HG02884 (cell line): ENCODE measurements around the gene FOXP3.

Experiments used
- ATAC-seq: cut with Tn5 transposase; IDR thresholded peaks from one replicate; pipeline ENCODE4 v1.9.1; 2021; ENCODE audit warnings: mild to moderate bottlenecking, moderate library complexity; ENCODE audit not compliant: unreplicated experiment

The FOXP3 gene

DNA sequence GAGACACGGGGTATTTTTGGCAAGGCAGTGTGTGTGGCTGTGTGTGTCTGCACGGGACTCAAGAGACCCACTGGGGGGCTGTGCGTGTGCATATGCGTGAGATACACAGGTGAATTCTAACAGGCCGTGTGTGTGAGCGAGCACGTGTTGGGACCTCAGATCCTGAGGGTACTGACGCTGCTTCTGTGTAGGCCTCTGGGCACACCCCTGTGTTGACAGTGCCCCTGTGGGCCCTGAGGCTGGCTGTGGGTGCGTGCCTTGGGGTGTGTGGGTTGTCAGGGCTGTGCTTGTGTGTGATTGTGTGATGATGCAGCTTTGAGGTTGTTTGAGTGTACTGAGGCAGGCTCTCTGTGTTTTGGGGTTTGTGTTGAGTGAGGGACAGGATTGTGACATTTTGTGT is 13.9 kb downstream of the FOXP3 start:
- no peak for ATAC-seq

DNA sequence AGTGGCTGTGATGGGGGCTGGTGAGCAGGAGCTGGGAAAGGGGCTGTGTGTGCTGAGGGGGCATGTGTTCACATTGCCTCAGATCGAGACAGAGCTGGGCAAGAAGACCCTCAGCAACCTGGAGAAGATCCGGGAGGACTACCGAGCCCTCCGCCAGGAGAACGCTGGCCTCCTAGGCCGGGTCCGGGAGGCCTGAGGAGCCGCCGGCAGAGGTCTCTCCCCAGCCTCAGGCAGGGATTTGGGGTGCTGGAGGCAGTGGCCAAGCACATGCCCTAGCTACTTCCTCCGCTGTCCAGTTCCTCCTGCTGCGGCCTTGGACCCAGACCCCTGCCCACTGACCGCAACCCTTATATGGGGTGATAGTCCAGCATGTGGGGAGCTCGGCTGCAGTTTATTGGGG is 14.4 kb downstream of the FOXP3 start:
- no peak for ATAC-seq

DNA sequence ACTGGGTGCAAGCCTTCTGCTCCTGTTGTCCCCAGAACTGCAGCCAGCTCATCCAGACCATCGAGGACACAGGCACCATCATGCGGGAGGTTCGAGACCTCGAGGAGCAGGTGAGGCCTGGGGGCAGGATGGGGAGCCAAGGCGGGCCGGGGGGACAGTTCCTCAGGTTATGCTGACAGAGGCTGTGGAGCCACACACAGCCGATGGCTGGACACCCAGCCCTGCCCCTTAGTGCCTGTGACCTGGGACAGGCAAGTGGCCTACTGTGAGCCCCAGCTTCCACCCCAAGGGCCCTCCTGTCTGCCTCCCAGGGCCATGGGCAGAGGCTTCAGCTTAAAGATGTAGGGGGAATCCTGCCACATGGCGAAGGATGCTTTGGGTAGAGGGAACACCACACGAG is 14.9 kb downstream of the FOXP3 start:
- ATAC-seq = no peak

DNA sequence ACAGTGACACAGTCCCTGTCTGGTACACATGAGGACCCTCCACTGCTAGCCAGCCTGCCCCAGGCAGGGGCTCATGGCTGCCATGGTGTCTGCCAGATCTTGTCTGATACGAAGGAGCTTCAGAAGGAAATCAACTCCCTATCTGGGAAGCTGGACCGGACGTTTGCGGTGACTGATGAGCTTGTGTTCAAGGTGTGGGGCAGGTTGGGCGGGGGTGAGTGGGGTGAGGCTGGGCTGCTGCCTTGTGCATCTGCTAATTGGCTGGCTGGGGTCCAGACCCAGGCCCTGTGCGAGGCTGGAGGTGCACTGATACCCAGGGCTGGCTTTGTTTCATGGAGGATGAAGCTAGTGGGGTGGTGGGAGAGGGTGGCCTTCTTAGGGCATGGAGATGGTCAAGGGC is 15.4 kb downstream of the FOXP3 start:
- no peak for ATAC-seq

DNA sequence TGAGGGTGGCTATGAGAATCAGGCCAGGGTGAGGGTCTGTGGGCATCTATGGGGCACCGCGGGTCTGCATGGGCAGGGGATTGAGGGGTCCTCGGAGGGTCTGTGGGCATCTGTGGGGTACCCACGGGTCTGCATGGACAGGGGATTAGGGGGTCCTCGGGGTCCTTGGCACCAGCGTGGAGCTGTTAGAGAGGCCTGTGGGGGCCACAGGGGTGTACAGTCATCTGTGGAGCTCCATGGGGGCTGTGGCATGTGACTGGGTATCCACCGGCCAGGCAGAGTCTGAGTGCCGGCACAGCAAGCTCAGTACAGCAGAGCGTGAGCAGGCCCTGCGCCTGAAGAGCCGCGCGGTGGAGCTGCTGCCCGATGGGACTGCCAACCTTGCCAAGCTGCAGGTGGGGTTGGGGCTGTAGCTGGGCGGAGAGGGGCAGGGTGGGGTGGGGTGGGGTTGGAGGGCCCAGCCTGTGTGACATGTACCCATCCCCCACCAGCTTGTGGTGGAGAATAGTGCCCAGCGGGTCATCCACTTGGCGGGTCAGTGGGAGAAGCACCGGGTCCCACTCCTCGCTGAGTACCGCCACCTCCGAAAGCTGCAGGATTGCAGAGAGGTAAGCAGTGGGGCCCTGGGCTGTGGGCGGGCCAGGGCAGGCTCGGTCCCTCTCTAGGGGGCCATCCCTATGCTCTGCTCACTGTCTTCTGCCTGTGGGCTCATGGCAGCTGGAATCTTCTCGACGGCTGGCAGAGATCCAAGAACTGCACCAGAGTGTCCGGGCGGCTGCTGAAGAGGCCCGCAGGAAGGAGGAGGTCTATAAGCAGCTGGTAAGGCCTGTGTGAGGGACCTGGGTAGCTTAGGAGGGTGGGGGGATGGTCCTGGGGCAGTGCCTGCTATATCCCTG is 16.3 kb downstream of the FOXP3 start:
- no peak for ATAC-seq

DNA sequence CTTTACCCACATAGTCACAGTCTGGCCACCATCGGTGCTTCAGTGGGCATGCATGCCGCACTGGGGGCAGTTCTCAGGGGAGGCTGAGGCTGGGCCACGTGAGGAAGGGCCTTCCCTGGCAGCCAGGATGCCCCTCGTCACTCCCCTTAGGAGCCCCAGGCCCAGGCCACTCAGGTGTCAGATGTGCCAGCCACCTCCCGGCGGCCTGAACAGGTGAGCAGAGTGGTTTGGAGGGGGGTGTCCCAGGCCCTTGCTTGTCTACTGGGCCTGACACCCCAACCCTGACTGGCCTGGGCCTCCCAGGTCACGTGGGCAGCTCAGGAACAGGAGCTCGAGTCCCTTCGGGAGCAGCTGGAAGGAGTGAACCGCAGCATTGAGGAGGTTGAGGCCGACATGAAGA is 17.2 kb downstream of the FOXP3 start:
- ATAC-seq = no peak

DNA sequence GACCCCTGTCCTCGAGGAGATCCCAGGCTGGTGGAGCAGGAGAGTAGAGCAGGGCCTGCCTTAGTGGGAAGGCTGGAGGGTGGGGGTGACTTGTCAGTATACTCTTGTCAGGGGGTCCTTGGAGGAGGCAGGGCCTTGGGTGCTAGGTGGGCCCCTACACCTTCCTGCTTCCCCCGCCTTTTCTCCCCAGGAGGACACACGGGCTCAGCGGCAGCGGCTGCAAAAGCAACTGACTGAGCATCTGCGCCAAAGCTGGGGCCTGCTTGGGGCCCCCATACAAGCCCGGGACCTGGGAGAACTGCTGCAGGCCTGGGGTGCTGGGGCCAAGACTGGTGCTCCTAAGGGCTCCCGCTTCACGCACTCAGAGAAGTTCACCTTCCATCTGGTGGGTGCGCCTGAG is 18.0 kb downstream of the FOXP3 start:
- ATAC-seq = no peak

DNA sequence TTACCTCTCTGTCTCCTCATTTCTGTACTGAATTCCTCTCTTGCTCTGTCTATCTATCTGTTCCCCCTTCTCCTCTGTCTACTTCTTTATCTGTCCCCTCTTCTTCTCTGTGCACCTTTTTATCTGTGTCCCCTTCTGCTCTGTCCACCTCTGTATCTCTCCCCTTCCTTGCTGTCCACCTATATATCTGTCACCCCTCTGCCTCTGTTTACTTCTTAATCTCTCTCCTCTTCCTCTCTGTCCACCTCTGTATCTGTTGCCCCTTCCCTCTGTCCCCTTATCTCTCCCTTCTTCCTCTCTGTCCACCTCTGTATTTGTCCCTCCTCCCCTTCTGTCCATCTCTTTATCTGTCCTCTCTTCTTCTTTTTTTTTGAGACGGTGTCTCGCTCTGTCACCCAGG is 20.3 kb downstream of the FOXP3 start:
- no peak for ATAC-seq

DNA sequence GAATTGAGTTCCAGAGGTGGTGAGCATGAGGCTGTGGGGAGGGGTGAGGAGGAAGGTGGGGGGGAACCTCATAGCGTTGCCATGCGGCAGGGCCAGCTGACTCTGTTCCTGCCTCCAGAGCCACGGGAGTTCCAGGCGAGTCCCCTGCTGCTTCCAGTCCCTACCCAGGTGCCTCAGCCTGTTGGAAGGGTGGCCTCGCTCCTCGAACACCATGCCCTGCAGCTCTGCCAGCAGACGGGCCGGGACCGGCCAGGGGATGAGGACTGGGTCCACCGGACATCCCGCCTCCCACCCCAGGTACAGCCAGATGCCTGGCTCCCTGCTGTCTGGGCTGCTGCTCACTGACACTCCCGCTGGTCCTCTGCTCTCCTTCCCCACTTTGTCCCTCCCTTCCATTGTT is 21.3 kb downstream of the FOXP3 start:
- ATAC-seq = no peak

DNA sequence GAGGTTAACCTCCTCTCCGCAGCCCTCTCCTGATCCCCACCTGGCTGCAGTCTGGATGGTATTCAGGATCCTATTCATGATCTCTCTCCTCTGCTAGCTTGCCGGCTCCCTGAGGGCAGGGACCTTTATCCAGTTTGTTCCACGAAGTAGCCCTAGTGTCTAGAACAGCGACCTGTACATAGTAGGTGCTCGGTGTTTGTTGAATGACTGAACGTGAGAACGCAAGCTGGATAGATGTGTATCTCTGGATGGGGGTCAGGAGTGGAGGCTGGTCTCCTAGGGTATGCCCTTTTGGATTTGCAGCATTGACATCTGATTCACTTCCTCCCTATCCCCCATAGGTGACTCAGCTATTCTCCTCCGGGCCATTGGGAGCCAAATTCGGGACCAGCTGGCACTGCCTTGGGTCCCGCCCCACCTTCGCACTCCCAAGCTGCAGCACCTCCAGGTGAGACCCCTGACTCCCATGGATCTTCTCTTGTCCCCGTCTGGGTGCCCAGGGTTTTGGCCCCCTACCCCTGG is 21.9 kb downstream of the FOXP3 start:
- ATAC-seq = no peak

DNA sequence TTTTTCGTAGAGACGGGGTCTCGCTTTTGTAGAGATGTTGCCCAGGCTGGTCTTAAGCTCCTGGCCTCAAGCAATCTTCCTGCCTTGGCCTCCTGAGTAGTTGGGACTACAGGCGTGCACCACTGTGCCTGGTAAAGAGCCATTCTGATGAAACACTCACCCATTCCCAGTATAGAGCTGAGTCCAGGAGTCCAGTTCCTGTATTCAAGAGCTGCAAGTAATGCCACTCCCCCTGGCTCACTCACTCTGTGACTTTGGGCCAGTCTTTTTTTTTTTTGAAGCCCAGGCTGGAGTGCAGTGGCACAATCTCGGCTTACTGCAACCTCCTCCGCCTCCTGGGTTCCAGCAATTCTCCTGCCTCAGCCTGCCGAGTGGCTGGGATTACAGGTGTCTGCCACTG is 25.8 kb downstream of the FOXP3 start:
- ATAC-seq = no peak

DNA sequence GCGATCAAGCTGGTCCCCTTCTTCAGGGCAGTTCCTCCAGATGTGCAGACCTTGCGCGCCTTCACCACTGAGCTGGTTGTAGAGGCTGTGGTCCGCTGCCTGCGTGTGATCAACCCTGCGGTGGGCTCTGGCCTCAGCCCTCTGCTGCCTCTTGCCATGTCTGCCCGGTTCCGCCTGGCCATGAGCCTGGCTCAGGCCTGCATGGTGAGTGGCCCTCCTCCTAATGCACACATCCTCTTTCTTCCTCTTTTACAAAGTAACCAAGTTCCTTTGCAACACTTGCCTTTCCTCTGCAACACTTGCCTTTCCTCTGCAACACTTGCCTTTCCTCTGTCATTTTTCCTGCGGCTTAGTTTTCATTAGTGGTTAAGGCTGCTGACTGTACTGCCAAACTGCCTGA is 27.4 kb downstream of the FOXP3 start:
- ATAC-seq = no peak

DNA sequence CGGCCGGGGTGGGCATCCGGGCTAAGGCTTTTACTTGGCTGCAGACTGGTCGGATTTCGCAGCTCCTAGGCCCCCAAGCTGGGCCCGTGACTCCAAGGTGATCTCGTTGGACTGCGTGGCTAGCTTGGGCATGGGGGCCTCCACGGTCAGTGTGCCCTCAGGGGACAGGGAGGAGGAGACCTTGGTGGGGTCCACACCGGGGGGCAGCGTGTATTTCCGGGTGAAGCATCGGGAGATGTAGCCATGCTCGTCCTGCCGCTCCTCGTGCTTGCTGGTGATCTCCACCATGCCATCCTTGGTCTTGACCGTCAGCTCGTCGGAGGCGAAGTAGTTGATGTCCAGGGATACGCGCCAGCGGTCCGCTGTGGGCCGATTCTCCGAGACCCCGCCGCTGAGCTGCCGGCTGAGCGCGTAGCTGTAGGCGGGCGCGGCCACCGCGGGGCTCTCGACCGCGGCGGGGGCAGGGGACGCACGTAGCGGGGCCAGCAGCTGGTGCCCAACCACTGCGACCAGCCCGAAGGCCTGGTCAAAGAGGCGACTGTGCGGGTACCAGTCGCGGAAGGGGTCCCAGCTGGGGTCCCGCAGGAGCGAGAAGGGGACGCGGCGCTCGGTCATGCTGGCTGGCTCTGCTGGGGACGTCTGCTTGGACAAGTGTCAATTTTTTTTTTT is 30.5 kb downstream of the FOXP3 start:
- no peak for ATAC-seq

DNA sequence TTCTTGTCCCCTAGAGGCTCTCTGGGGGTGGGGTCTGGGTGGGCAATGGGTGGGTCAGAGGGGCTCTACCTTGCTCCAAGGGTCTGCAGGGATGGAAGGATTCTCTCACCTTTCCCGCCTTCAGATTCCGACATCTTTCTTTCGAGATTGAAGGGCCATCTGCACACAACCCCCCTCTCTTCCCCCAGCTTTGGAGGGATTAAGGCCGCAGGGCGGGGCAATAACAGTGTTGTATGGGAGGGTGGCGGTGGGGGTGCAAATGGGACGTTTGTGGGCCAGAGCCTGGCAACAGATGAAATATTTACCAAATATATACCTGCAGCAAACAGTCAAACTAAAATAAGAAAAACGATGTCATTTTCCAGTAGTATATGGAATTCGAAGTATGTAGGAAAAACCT is 31.3 kb downstream of the FOXP3 start, which contains the start of gene CACNA1F:
CACNA1F (minus strand) TSS at position 165 of the 400 bp plus-strand sequence; CDS start at position 134, 31 bp downstream.
- ATAC-seq = no peak

DNA sequence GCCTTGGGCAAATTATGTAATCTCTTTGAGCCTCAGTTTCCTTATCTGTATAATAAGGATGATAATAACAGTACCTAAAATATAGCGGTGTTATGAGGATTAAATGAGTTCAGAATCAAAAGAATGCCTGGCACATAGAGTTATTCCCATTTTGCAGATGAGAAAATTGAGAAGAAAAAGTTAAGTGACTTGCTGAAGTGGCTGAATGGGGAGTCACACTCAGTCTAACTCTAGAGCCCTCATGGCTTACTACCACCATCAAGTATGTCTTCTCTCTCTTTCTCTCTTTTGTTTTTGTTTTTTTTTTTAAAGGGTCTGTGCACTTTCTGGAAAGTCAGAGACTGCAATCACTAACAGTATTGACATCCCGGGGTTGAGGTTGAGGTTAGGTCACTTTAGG is 32.0 kb downstream of the FOXP3 start:
- no peak for ATAC-seq

DNA sequence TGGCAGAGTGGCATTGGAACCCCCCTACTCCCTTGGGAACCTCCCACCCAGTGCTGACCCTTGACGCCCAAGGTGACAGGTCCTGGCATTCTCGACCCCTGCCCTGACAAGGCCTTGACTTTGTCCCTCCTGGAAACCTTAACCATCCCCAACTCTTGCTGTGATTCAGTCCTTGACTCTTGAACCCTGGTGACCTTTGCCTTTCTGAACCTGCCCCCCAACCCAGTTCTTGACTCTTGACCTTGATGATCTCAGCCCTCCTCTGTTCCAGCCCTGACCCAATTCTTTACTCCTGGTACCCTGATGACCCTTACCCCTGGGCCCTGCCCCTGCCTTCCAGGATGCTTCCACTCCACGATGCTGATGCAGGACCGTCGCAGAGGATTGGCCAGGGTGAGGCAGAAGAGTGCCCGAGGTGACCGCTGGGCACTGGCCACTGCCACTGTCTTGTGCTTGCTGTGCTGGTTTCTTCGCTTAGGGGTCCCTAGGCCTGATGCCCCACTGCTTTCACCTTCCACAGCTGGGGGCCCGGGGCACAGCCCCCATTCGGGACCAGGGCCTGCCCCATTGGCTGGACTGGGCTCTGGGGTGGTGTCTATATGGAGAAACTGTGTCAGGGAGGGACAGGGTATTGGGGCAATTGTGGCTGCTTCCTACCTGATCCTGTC is 33.0 kb downstream of the FOXP3 start:
- ATAC-seq = no peak

DNA sequence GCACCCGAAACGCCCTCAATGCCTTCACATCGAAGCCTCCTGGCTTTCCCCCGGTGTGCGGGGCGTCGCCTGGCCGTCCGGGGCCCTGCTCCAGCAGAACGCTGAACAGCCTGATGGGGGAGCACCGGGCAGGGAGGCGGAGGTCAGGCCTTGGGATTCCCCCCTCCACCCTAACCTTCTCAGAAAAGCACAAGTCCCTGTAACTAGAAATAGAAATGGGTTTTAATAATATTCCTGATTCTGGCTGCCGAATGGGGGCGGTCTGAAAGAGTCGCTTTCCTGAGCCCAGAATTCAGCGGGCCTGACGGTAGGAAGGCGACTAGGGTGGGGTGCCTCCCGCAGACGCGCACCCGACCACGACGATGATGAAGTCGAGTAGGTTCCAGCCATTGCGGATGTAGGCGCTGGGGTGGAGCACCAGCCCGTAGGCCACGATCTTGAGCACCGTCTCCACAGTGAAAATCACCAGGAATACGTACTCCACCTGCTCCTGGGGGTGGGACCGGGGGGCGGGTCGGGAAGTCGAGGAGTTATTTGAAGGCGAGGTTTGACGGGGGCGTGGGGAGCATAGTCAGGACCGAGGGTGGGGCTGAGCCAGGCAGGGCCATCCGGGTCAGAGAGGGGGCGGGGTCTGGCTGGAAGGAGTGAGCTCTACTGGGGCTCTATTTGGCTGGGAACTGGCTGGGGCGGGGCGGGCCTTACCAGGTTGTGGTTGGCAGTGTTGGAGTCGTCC is 33.8 kb downstream of the FOXP3 start:
- peak; percentile 56 for ATAC-seq

DNA sequence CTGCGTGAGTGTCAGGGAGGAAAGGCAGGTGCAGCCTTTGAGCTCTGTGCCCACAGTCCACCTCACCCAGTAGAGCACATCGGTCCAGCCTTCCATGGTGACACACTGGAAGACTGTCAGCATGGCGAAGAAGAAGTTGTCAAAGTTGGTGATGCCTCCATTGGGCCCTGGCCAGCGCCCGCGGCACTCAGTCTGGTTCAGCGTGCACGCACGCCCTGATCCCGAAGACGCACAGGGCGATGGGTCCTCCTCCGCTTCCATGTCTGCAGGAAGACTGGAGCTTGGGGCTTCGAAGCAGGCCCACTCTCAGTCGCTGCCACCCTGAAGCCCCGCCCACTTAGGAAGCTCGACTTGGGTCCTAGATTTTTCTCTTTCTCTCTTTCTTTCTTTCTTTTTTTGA is 36.3 kb downstream of the FOXP3 start:
- ATAC-seq = no peak

DNA sequence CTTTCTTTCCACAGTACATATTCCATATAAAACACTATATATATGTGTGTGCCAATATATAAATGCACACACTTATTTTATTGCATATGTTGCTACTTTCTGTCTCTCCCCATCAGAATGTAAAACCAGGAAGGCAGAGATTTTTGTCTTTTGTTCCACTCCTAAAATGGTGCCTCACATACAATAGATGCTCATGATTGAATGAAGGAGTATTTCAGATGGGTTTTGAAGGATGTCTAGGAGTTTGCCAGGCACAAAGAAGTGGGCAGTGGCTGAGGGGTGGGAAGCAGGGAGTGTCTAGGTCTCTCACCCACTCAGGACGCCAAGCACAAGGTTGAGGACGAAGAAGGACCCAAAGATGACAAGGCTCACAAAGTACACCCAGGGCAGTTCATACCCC is 36.8 kb downstream of the FOXP3 start:
- ATAC-seq = no peak

DNA sequence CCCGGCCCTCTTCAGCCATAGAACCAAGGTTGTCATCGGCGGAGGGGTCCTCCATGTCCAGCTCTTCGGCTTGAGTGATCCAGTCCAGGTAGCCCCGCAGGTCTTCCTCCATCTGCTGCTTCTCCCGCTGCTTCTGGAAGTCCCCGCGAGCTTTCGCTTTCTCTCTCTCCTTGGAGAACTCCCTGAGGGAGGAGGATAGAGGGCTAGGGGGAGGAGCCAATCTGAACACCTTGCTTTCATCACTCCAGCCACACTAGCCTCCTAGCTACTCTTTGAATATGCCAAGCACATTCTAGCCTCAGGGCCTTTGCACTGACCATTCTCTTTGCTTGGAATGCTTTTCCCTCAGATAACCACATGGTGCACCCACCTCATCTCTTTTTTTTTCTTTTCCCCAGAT is 37.6 kb downstream of the FOXP3 start:
- ATAC-seq = no peak

DNA sequence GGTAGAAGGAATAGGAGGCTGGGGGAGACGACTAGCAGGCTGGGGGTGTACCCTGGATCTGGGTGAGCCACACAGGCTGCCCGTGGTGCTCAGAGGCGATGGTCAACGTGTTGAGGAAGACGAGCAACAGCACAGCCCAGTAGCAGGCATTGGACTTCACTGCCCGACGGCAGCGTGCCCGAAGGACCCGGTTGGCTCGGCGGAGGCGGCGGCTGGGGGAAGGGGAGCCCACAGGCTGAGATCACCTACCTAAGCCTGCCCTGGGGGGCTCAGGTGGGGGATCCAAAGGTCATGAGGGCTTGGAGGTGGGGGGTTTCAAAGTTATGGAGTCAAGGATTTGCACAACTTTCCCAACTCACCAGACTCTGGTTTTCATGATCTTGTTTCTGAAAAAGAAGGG is 38.7 kb downstream of the FOXP3 start:
- ATAC-seq = no peak
